ENCODE results near the gene ZNF619.

ZNF619 gene

DNA sequence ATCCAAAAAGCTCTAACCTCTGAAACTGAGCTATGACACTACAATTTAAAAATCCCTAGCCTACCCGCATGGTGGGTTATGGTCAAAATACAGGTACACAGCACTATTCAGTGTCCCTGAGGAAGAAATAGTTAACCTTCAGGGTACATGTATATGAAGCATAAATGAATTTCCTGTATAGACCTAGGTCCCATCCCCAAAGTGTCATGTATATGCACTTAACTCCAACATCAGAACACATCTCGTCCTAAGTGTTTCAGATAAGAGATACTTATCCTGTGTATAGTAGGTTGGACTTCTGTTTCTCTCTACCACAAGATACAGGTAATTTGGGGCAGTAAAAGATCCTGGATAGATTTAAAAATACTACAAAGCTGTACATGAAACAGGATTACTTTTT, 13.3 kb upstream of the ZNF619 start:
- no peak for TF ChIP-seq EZH2phosphoT487 (IDR thresholded peaks at IDR 0.05; ENCODE audit: borderline replicate concordance, low read length)
- TF ChIP-seq, protein P1, sequence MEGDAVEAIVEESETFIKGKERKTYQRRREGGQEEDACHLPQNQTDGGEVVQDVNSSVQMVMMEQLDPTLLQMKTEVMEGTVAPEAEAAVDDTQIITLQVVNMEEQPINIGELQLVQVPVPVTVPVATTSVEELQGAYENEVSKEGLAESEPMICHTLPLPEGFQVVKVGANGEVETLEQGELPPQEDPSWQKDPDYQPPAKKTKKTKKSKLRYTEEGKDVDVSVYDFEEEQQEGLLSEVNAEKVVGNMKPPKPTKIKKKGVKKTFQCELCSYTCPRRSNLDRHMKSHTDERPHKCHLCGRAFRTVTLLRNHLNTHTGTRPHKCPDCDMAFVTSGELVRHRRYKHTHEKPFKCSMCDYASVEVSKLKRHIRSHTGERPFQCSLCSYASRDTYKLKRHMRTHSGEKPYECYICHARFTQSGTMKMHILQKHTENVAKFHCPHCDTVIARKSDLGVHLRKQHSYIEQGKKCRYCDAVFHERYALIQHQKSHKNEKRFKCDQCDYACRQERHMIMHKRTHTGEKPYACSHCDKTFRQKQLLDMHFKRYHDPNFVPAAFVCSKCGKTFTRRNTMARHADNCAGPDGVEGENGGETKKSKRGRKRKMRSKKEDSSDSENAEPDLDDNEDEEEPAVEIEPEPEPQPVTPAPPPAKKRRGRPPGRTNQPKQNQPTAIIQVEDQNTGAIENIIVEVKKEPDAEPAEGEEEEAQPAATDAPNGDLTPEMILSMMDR (IDR thresholded peaks at IDR 0.05; ENCODE audit: low read depth, low read length, poor library complexity, severe bottlenecking), result no peak

DNA sequence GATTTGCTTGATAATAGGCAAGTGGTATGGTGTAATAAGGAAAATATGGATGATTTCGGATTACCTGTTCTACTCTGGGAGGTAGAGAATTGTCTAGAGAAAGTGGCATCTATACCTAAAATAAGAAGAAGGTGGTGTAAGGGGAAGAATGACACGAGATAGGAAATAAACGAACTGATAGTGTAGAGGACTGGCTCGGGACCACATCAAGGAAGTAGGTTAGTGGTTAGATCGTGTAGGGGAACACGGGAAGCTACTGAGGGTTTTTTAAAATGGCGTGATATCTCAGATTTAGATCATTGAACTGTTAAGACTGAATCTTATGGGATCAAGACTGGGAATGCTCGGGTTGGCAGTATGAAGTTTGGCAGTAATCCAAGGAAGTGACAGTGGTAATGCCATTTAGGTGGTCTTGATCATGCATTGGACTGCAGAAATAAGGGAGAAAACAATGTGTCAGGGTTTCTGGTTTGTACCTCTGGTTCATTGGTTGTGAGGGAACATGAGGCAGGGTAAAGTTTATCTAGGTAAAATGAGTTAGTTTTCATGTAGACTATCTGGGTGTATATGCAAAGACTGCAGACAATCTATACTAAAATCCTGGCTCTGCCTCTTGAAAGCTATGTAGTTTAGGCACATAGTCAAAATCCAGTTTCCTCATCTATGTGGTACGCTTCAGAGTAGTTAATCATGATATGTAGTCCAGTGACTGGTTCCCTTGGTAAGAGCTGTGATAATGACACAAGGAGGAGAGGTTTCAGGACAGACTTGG, 12.4 kb upstream of the ZNF619 start:
- Histone ChIP-seq H3K36me3 (ENCODE audit: control insufficient read depth, low read length) (peaks cover 78% of the 10 kb centered on the region), H3K9me3 (ENCODE audit: control insufficient read depth, insufficient read depth, low read length) (no peaks in the 10 kb centered on the region), H3K4me3 (ENCODE audit: low read length) (no peak overlapping the region), H3K27ac (ENCODE audit: low read depth, low read length) (no peak overlapping the region), H3F3A (ENCODE audit: control insufficient read depth, insufficient read depth) (peaks cover 63% of the 10 kb centered on the region), H3K79me2 (ENCODE audit: control insufficient read depth, low read length) (peaks cover 21% of the 10 kb centered on the region), H3K27me3 (ENCODE audit: control insufficient read depth, low read length) (no peaks in the 10 kb centered on the region), H3K9me2 (replicated peaks; ENCODE audit: control insufficient read depth, low read length) (no peaks in the 10 kb centered on the region), H4K20me1 (ENCODE audit: control insufficient read depth, insufficient read depth, low read depth, low read length) (peaks cover 11% of the 10 kb centered on the region), H3K4me2 (ENCODE audit: low read length) (no peak overlapping the region), H3K4me1 (ENCODE audit: control insufficient read depth, low read length) (no peaks in the 10 kb centered on the region)
- TF ChIP-seq EZH2phosphoT487 (IDR thresholded peaks at IDR 0.05; ENCODE audit: borderline replicate concordance, low read length), result no peak
- TF ChIP-seq, protein P1 (IDR thresholded peaks at IDR 0.05; ENCODE audit: low read depth, low read length, poor library complexity, severe bottlenecking), result no peak

More for the DNA sequence above, 13.3 kb upstream of the ZNF619 start:
- Histone ChIP-seq H3K9me2 (replicated peaks; ENCODE audit: control insufficient read depth, low read length) (no peaks in the 10 kb centered on the region), H3K27me3 (ENCODE audit: control insufficient read depth, low read length) (no peaks in the 10 kb centered on the region), H3K4me3 (ENCODE audit: low read length) (no peak overlapping the region), H3K9me3 (ENCODE audit: control insufficient read depth, insufficient read depth, low read length) (no peaks in the 10 kb centered on the region), H3F3A (ENCODE audit: control insufficient read depth, insufficient read depth) (peaks cover 71% of the 10 kb centered on the region), H3K79me2 (ENCODE audit: control insufficient read depth, low read length) (peaks cover 31% of the 10 kb centered on the region), H4K20me1 (ENCODE audit: control insufficient read depth, insufficient read depth, low read depth, low read length) (peaks cover 19% of the 10 kb centered on the region), H3K36me3 (ENCODE audit: control insufficient read depth, low read length) (peaks cover 88% of the 10 kb centered on the region), H3K27ac (ENCODE audit: low read depth, low read length) (no peak overlapping the region), H3K4me1 (ENCODE audit: control insufficient read depth, low read length) (peaks cover 8% of the 10 kb centered on the region), H3K4me2 (ENCODE audit: low read length) (no peak overlapping the region)

DNA sequence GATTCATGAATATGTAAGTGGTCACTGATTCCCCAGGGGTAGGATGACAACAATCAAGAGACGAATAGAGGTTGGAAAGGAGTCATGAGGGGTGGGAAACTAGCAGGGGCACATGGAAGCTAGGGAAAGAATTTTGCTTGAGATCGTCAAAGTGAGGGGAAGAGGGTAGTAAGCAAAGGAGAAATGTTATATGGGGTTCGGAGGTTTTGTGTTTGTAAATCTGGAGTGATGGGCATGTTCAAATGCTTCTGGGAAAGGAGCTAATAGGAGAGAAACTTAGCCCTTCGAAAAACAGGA, 11.9 kb upstream of the ZNF619 start:
- Histone ChIP-seq H3K4me2 (ENCODE audit: low read length) (no peak overlapping the region), H3K9me2 (replicated peaks; ENCODE audit: control insufficient read depth, low read length) (no peaks in the 10 kb centered on the region), H3F3A (ENCODE audit: control insufficient read depth, insufficient read depth) (peaks cover 61% of the 10 kb centered on the region), H4K20me1 (ENCODE audit: control insufficient read depth, insufficient read depth, low read depth, low read length) (peaks cover 9% of the 10 kb centered on the region), H3K9me3 (ENCODE audit: control insufficient read depth, insufficient read depth, low read length) (no peaks in the 10 kb centered on the region), H3K4me3 (ENCODE audit: low read length) (no peak overlapping the region), H3K27me3 (ENCODE audit: control insufficient read depth, low read length) (no peaks in the 10 kb centered on the region), H3K36me3 (ENCODE audit: control insufficient read depth, low read length) (peaks cover 73% of the 10 kb centered on the region), H3K27ac (ENCODE audit: low read depth, low read length) (no peak overlapping the region), H3K79me2 (ENCODE audit: control insufficient read depth, low read length) (peaks cover 16% of the 10 kb centered on the region), H3K4me1 (ENCODE audit: control insufficient read depth, low read length) (no peaks in the 10 kb centered on the region)
- TF ChIP-seq EZH2phosphoT487 (IDR thresholded peaks at IDR 0.05; ENCODE audit: borderline replicate concordance, low read length), result no peak
- TF ChIP-seq, protein P1 (IDR thresholded peaks at IDR 0.05; ENCODE audit: low read depth, low read length, poor library complexity, severe bottlenecking), result no peak

Data from DOHH2 (cell line).